ENCODE measurements around the gene TTC28. TPM values are rescaled to one million over a fixed set of nuclear protein-coding genes. Genes with fewer than 3 reads are reported as not detected.

Gene TTC28
- total and polyA plus RNA-seq, 2 donors (not counting 3 experiments of a cell fraction or from before 2014, with no cell fraction given), result 16.5 to 51.1 TPM

DNA sequence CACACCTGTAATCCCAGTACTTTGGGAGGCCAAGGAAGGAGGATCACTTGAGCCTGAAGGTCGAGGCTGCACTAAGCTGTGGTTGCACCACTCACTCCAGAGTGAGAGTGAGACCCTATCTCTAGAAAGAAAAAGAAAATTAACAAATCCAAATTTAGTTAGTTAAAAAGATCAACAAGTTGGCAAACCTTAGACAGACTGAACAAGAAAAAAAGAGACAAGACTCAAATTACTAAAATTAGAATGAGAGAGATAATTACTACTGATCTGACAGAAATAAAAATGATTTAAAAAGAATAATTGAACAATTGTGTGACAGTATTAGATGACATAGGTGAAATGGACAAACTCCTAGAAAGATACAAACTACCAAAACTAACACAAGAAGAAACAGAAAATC is 48.4 kb upstream of the TTC28 start:
- POLR2A ChIA-PET, result no interaction called here
- DNase-seq (ENCODE audit: low read depth, low spot score), result no peak

More for the DNA sequence above, 48.4 kb upstream of the TTC28 start:
- no peak overlapping the region for H3K4me2 ChIP-seq (ENCODE audit: insufficient read depth, low read length)
- no peaks in the 10 kb centered on the region for H3K4me1 ChIP-seq (ENCODE audit: control insufficient read depth, extremely low read depth, insufficient read depth, low read length)
- dilution Hi-C loops (cut with MboI; ENCODE audit: extremely low pct_ligation_motif_present, low sequenced_read_pairs) (no loop called here), intact Hi-C loops (cut with micrococcal nuclease) (no loop called here)
- BruUV-seq (replicated peaks), result no TSS peak
- no peaks in the 10 kb centered on the region for H3K79me2 ChIP-seq (ENCODE audit: control insufficient read depth, insufficient read depth, low read length)
- no peak for FAIRE-seq
- H3K27ac ChIP-seq (ENCODE audit: insufficient read depth, low read depth, low read length), result no peak overlapping the region
- no peak overlapping the region for H2AFZ ChIP-seq (ENCODE audit: low read depth, low read length)
- H3K27me3 ChIP-seq (ENCODE audit: control insufficient read depth in 2 of 2, insufficient read depth in 2 of 2, low read length in 2 of 2), result no peaks in the 10 kb centered on the region
- no peaks in the 10 kb centered on the region for H3K9me1 ChIP-seq (replicated peaks; ENCODE audit: control insufficient read depth, extremely low read depth, insufficient read depth, low read length)
- peaks cover 0 to 2% of the 10 kb centered on the region in 2 experiments for H3K36me3 ChIP-seq (ENCODE audit: control insufficient read depth in 2 of 2, extremely low read depth in 1 of 2, insufficient read depth in 2 of 2, low read length in 2 of 2)
- no peaks in the 10 kb centered on the region for H3K9me3 ChIP-seq (replicated peaks; ENCODE audit: control insufficient read depth, insufficient read depth, low read length)
- CTCF ChIA-PET, result interaction anchor here (1.7 kb wide), 1 partner anchor 127 kb away, joined by 3 read pairs; no protein-coding TSS in a partner anchor
- no peak overlapping the region for H3K9ac ChIP-seq (replicated peaks; ENCODE audit: extremely low read depth, insufficient read depth, low read length)
- TF ChIP-seq POLR2AphosphoS5 (IDR thresholded peaks at IDR 0.05; ENCODE audit: insufficient read depth, low read depth, low read length) (no peak), POLR2A (IDR thresholded peaks at IDR 0.05; ENCODE audit: low read depth, low read length) (no peak), GATA2 (IDR thresholded peaks at IDR 0.05; ENCODE audit: insufficient read depth, insufficient read length, low read depth, low read length) (no peak), EZH2 (IDR thresholded peaks at IDR 0.05; ENCODE audit: borderline replicate concordance, low read depth, low read length, severe bottlenecking) (no peak), JUN (IDR thresholded peaks at IDR 0.05; ENCODE audit: borderline replicate concordance, insufficient read depth, insufficient read length, low read depth) (no peak), MYC (IDR thresholded peaks at IDR 0.05; ENCODE audit: low read depth, low read length) (no peak), FOS (IDR thresholded peaks at IDR 0.05; ENCODE audit: borderline replicate concordance, insufficient read depth, low read length) (no peak)
- TF ChIP-seq, protein P1, sequence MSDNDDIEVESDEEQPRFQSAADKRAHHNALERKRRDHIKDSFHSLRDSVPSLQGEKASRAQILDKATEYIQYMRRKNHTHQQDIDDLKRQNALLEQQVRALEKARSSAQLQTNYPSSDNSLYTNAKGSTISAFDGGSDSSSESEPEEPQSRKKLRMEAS (IDR thresholded peaks at IDR 0.05; ENCODE audit: insufficient read depth, insufficient read length), result no peak
- TF ChIP-seq, protein P2, sequence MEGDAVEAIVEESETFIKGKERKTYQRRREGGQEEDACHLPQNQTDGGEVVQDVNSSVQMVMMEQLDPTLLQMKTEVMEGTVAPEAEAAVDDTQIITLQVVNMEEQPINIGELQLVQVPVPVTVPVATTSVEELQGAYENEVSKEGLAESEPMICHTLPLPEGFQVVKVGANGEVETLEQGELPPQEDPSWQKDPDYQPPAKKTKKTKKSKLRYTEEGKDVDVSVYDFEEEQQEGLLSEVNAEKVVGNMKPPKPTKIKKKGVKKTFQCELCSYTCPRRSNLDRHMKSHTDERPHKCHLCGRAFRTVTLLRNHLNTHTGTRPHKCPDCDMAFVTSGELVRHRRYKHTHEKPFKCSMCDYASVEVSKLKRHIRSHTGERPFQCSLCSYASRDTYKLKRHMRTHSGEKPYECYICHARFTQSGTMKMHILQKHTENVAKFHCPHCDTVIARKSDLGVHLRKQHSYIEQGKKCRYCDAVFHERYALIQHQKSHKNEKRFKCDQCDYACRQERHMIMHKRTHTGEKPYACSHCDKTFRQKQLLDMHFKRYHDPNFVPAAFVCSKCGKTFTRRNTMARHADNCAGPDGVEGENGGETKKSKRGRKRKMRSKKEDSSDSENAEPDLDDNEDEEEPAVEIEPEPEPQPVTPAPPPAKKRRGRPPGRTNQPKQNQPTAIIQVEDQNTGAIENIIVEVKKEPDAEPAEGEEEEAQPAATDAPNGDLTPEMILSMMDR (IDR thresholded peaks at IDR 0.05; ENCODE audit: extremely low read depth in 1 of 2, insufficient read depth in 1 of 2, low read depth in 1 of 2, low read length in 2 of 2), result no peak
- no peaks in the 10 kb centered on the region for H4K20me1 ChIP-seq (replicated peaks; ENCODE audit: control insufficient read depth, extremely low read depth, insufficient read depth, low read length)
- H3K4me3 ChIP-seq (replicated peaks in 1 of 3; ENCODE audit: insufficient read depth in 1 of 3, low read depth in 1 of 3, low read length in 3 of 3), result no peak overlapping the region

Measured in endothelial cell of umbilical vein (primary cell).